Jurkat, Clone E6-1 (cell line): ENCODE data around the gene MECP2.
"Not testable (repeated sequence)": the region's sequence is repeated elsewhere in the genome, so short reads cannot be mapped to it uniquely, and the experiment has no call there.

Source experiments
- DNase-seq: peaks from one replicate; pipeline ENCODE4 v3.0.0-alpha.2; 2011; ENCODE audit warnings: low read depth, low spot score
- H3K4me3 ChIP-seq: 2 replicates; pipeline ENCODE4 v1.5.1; 2011; ENCODE audit warnings: mild to moderate bottlenecking, low read length, control low read depth, moderate library complexity

The MECP2 gene

DNA sequence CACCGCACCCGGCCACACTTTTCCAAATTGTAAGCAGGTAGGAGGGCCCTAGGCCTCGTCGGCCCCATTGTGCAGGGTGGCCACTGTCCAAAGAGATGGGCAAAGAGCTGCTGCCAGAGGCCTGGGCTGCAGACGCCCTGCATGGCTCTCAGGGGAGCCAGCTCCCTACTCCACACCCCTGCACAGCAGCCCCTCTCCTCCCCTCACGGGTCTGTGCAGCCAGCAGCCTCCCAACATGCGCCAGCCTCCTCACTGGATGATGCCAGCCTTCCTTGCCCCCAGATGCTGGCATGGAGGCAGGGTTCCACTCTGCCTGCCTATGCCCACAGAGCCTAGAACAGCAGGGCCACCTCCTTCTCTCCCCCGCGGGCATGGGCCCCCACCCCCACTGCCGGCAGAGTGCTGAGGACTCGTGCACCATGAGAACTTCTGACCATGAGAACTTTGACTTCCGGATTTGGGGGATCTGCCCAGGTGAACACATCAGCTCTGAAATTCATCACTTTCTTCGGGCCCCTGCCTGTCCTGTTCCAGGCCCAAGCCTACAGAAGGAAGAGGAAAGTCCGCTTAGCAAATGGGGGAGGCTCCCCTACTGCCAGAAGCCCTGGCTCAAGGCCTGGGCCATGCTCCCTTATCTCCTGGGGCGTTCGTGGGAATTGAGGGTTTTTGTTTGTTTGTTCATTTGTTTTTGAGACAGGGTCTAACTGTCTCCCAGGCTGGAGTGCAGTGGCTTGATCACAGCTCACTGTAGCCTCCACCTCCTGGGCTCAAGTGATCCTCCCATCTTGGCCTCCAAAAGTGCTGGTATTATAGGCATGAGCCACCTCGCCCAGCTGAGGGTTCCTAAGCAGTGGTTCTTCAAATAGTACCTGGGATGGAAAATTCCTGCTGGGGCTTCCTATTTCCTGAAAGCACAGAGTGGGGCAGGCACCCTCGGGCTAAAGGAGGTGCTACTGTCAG is 85.9 kb downstream of the MECP2 start:
- H3K4me3 ChIP-seq, result no peak overlapping the region
- DNase-seq, result no peak

DNA sequence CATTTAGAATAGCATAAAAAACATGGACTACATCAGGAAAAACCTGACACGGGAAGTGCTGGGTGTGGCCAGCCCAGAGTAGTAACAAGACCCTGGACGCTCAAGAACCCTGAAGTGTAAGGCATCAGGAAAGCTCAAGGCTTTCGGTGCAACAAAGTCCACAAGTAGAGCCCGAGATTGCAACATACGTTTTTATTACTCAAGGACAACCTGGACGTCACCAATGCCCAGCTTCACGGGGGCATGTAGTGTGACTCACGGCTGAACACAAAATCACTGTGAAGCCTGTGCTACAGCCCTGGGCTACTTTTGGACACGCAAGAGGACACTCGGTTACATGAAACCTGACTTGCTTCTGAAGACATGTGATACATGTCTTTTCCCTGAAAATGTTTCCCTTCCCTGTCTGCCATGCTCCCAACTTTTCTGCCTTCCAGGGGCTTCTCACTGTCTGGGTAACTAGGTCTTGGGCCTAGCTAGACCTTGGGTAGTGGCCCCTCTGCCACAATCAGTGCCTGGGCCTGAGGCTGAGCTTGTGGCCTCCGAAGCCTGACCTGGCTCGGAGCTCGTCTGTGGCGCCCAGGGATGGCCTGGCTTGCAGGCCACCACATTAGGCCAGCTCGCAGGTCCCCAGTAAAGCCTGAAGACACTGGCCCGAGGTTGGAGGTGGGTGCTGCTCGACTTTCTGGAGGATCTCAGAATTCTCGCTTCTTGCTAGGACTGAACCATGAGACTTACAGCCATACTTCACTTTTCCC is 87.0 kb downstream of the MECP2 start:
- H3K4me3 ChIP-seq, result no peak overlapping the region
- DNase-seq, result no peak

DNA sequence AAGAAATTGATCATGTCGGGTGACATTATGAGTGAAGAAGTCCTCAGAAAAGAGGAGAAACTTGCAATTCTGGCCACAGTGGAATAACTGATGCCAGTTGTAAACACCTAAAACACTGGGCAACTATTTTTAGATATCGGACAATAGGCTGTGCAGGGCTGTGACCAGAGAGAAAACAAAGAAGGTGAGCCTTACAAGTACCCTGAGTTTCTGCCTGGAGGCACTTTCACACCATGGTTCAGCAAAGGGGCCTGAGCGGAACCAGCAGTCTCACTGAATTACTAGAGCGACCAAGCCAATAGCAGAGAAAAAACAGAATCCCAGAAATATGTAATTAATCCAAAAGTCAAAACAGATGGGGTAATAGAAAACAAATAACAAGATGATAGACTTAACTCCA is 89.0 kb downstream of the MECP2 start:
- H3K4me3 ChIP-seq, result no peak overlapping the region
- no peak for DNase-seq

DNA sequence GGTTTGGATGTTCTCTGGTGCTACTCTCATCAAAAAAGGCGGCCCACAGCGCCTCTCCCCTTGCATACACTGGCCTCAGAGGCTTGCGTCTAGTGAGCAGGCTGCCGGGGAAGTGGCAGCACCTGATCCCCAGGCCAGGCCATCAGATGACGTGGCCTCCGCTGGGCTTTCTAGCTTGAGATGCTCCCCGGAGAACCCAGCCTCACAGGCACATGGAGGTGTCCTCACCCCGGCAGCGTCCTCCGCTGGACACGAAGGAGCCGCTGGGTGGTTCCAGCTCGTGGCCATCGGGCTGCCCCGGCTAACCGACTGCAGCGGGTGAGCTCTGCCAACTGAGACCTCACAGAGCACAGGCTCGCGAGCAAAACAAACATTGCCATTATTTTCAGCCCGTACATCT is 90.6 kb downstream of the MECP2 start:
- H3K4me3 ChIP-seq, result no peak overlapping the region
- DNase-seq, result no peak

DNA sequence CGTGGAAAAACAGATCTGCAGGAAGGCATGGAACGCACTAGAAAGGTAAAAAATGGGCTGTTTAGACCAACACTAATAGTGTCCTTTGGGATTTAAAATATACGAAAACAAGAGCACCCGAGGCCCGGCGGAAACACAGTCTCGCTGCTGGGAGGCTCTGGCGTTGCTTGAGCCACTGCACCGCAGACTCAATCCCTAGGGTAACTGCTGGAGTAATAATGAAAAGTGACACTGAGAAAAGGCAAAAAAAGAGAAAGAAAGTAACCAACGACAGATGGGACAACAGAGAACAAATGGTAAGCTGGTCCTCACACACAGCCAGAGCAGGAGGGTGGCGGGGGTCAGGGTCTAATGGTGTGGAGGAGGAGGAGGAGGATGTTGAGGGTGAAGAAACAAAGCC is 93.2 kb downstream of the MECP2 start:
- no peak overlapping the region for H3K4me3 ChIP-seq
- no peak for DNase-seq

DNA sequence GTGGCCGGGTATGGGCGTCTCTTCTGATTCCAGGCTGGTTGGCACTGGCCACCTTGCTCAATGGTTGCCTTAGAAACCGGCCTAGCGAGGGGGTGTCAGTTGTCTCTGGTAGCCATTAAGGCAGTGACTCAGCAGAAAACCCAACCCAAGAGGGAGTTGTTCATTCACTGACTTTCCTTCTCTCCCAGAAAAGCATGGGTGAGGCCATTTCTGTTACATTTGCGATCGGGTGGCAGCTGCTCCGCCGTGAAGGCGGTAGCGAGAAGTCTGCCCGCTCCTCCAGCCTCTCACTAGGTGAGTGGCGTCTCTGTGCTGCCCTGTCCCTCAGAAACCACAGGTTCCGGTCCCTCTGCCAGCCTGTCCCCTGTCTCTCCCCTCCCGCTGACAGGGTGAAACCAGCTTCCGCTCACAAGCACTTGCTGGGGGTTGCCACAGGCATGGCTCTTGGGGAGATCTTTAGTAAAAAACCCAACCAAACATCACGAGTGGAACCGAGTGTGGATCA is 95.2 kb downstream of the MECP2 start:
- peak overlapping the region; percentile 27 for H3K4me3 ChIP-seq
- DNase-seq, result peak; percentile 70

DNA sequence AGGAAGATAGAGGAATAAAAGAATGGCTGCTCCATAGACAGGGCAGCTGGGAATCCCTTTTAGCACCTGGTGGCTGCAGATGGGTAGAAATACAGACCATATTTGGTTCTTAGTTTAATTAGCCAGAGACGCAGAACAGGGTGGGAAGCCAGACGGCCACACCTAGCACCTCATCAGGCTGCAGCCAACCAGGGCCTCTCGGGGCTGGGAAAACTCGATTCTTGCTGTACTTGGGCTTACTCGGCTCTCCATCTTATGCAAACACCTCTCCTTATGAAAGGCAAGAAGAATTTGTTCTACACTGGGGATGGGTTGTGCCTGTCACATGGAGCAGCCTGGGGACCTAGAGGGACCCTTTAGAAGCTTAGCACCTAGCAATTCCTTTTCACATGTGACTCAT is 97.5 kb downstream of the MECP2 start:
- no peak overlapping the region for H3K4me3 ChIP-seq

DNA sequence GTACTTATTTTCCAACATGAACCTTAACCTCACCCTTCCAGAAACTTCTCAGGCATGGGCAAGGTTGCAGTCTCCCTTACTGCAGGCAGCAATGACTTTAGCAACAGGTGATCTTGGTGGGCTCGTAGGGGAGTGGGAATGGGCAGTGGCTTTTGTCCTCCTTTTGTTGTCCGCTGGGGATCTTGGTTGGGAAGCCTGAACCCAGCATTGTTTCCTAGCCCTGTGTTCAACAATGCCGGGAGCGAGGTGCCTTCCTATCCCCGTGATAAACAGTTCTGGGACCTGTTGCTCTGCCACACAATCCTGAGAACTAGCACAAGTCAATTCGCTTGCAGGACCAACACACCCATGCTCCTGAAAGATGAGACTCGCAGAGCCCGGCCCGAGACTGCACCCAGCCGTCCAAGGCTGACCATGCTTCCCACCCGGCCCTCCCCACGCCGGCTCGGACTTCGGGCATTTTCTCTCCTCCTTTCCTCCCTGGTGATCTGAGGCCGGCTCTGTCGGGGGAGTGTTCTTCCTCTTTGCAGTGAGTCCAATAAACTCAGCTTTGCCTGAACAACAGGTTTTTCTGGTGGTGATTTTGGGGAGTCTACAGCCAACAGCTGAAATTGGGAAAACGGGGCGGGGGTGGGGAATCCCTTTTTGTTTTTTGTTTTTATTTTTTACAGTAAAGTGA is 98.0 kb downstream of the MECP2 start:
- no peak overlapping the region for H3K4me3 ChIP-seq

More for the DNA sequence above, 97.5 kb downstream of the MECP2 start:
- DNase-seq, result no peak

DNA sequence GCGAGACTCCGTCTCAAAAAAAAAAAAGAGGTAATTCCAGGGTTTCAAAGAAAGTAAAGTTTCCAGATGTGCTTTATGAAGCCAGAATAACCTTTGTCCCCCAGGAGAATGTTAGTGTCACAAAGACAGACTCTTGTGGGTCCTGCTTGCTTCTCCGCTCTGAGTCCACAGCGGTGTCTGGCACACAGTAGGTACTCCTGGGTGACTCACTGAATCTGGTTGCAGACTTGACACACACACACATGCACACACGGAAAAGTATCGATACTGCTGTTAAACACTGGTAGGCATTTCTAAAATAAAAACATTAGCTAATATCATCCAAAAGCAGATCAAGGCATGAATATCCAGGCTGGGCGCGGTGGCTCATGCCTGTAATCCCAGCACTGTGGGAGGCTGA is 102.0 kb downstream of the MECP2 start:
- no peak for DNase-seq
- H3K4me3 ChIP-seq, result no peak overlapping the region

More for the DNA sequence above, 98.0 kb downstream of the MECP2 start:
- DNase-seq, result no peak

DNA sequence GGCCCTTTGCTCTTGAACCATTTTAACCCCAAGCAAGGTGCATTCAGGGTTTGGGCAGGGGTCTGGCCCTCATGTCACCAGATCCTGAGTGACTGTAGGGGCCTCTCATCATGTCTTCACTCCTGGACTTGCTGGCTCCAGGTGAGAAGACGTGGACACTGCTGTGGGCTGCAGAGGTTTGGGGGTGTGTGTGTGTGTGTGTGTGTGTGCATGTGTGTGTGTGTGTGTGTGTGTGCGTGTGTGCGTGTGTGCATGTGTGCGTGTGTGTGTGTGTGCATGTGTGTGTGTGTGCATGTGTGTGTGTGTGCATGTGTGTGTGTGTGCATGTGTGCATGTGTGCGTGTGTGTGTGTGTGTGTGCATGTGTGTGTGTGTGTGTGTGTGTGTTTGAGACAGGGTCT is 103.1 kb downstream of the MECP2 start:
- H3K4me3 ChIP-seq, result not testable (repeated sequence)

DNA sequence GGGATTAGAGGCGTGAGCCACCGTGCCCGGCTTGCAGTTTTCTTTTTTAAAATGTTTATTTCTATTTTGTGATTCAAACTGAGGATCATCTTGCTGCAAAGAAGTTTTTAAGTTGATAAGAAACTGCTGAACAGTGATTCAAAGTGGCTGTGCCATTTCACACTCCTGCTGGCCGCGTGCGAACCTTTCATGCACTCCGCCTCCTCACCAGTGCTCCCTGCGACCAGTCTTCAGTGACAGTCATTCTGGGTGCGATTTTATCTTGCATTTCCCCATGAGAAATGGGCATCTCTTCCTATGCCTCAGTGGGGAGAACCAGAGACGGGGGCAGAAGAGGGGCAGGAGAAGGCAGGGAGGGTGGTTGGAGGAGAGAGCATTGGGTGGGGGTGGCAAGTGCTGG is 103.5 kb downstream of the MECP2 start:
- H3K4me3 ChIP-seq, result no peak overlapping the region
- no peak for DNase-seq

More for the DNA sequence above, 103.1 kb downstream of the MECP2 start:
- DNase-seq, result not testable (repeated sequence)

DNA sequence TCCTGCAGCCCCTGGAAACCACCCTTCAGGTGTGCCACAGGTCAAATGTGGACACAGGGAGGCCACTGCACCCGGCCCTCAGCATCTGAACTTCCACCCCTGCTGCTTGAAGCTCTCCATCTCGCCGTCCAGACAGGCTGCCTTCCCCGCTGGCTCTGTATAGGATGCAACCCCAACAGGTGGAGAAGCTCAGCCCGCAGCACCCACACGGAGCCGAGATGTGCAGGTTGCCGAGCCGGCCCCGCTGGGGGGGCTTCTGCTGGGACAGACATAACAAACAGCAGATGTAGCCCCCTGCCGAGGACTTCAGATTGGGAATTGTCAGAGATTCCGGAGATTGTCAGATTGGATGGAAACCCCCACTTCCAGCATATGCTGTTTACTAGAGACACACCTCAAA is 104.4 kb downstream of the MECP2 start:
- H3K4me3 ChIP-seq, result no peak overlapping the region
- DNase-seq, result no peak

DNA sequence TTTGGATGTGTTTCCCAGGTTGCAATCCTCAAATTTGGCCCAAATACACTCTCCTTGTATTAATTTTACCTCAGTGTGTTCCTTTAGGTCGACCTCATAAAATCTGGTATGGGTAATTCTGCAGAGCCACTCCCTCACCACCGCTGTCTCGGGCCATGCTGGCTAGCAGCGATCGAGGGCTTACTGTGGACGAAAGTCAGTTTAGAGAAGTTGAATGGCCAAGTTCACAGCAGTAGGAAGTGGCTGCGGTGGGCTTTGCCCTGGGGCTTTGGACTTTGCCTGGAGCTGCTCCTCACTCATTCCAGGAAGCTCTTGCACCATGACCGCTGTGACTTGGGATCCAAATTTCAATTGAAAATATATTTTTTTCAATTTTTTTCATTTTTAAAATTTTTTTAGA is 105.3 kb downstream of the MECP2 start:
- no peak for DNase-seq

DNA sequence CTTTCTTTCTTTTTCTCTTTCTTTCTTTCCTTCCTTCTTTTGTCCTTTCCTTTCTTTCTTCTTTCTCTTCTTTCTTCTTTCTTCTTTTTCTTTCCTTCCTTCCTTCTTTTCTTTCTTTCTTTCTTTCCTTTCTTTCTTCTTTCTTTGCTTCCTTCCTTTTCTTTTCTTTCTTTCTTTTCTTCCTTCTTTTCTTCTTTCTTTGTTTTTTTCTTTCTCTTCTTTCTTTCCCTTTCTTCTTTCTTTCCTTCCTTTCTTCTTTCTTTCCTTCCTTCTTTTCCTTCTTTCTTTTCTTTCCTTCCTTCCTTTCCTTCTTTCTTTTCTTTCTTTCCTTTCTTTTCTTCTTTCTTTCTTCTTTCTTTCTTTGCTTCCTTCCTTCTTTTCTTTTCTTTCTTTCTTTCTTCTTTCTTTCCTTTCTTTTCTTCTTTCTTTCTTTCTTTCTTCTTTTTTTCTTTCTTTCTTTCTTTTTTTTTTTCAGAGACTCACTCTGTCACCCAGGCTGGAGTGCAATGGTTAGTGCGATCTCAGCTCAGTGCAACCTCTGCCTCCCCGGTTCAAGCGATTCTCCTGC is 106.4 kb downstream of the MECP2 start:
- H3K4me3 ChIP-seq, result no peak overlapping the region
- DNase-seq, result no peak

More for the DNA sequence above, 105.3 kb downstream of the MECP2 start:
- H3K4me3 ChIP-seq, result no peak overlapping the region

DNA sequence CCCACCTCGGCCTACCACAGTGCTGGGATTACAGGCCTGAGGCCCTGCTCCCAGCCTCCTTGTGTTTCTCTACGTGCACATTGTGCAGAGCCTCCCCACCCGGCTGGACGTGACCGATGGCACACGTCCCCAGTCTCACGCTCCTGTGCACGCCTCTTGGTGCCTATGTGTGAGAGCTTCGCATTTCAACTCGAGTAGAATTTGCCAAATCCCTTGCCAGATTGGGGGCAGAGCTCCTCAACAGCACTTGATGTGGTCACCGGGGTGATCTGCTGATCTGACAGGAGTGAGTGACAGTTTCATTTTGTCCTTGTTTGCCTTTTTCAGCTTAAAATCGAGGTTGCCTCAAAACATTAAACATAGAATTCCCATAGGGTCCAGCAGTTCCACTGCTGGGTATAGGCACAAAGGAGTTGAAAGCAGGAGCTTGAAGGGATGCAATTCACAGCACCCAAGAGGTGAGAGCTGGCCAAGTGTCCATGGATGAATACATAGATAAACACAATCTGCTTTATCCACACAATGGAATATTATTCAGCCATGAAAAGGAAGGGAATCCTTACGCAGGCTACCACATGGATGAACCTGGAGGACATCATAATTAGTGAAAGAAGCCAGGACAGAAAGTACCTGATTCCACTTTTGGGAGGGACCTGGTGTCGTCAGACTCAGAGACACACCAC is 107.4 kb downstream of the MECP2 start:
- peak; percentile 38 for DNase-seq
- H3K4me3 ChIP-seq, result no peak overlapping the region

DNA sequence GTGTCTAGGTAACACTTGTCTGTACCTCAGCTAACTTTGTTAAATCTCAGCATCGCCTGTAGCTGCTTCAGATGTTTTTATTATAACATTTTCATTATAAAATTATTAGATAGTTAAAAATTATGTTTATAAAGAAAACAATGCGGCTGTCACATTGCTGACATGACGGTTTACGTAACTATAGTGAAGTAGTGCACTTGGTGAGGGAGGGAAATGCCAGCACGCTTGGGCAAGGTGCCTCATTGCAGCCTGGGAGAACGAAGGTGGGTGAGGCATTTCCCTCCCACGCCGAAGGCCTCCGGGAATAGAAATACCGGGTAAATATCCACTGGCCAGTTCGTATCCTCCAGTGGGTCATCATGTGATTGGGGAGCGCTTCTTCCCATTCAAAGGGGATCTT is 109.0 kb downstream of the MECP2 start:
- DNase-seq, result no peak
- no peak overlapping the region for H3K4me3 ChIP-seq

DNA sequence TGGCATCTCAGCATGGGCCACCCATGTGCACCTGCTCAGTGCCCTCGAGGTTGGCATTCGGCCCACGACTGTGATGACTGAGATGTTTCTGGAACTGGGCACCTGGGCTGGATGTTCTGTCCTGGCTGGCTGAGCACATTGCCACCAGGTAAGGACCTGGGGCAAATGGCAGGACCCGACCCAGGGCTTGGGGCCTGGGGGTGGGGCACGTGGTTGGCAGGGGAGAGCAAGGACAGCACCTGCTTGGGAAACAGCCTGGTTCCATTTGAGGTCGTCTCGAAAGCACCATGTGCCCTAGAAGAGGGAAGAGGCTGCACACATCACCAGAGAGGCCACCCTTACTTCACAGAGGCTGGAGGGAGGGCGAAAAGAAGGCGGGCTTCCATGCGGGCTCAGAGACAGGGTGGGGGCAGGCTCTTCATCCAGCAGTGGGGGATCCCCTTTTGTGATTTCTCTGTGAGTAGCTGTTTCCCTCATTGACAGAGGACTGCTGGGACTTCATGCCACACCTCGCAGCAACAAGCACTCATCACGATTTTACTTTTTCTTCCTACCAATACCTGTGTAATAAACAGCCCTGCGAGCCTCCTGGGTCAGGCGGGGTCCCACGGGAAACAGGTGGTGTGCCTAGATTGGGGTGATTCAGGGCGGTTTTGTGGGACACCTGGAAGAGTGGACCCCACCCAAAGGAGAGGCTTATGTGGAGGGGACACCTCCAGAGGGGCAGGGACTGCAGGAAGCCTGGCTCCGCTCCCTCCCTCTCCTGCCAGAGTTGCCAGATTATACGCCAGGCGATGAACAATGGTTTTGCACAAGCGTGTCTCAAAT is 113.0 kb downstream of the MECP2 start:
- H3K4me3 ChIP-seq, result peak overlapping the region; percentile 51
- DNase-seq, result no peak

DNA sequence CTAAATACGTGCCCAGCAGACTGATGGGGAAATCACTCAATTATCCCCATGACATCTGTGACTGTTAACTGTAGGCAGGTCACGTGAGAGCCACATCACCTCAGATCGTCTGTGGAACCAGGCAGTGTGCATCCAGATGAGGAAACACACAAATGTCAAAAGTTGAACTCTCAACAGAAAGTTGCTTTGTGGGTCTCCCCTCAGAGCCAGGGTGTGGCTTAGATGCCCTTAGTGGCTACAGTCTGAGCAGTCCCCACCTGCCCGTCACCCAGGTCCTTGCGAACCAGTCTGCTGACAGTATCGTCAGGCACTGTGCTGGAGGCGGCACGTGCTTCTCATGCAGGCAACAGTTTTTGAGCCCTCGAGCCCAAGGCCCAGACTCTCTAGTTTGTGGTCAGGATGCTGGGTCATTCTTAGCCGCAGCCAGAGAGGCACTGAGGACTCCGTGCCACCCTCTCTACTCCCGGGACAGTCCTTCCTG is 114.2 kb downstream of the MECP2 start:
- DNase-seq, result no peak
- no peak overlapping the region for H3K4me3 ChIP-seq
